MM.1S (cell line): ENCODE data around the gene VGLL4.

Experiments
- CTCF ChIP-seq: fragments of 300-600 bp; sonication (generic); IDR thresholded peaks from 2 replicates; pipeline ENCODE4 v1.5.1; 2016; ENCODE audit warnings: antibody characterized with exemption, low read length, mixed read lengths
- EZH2 ChIP-seq: fragments of 300-600 bp; sonication (generic); optimal IDR thresholded peaks from 2 replicates; pipeline ENCODE3; 2017; ENCODE audit warnings: low read depth, mild to moderate bottlenecking, antibody characterized with exemption, low read length, mixed read lengths
- EZH2phosphoT487 ChIP-seq: fragments of 300-600 bp; sonication (generic); IDR thresholded peaks from 2 replicates; pipeline ENCODE4 v1.6.1; 2018; ENCODE audit warnings: antibody characterized with exemption, low read length

GRCh38 chr3:11530153-11530721, 113.5 kb downstream of the VGLL4 start:
- no peak for TF ChIP-seq CTCF
- no peak for TF ChIP-seq EZH2
- TF ChIP-seq EZH2phosphoT487, result no peak
